ENCODE results near the gene PRDM11.
A peak's percentile ranks its signal among the peaks of the same experiment; 100 is the strongest.

PRDM11 gene

DNA sequence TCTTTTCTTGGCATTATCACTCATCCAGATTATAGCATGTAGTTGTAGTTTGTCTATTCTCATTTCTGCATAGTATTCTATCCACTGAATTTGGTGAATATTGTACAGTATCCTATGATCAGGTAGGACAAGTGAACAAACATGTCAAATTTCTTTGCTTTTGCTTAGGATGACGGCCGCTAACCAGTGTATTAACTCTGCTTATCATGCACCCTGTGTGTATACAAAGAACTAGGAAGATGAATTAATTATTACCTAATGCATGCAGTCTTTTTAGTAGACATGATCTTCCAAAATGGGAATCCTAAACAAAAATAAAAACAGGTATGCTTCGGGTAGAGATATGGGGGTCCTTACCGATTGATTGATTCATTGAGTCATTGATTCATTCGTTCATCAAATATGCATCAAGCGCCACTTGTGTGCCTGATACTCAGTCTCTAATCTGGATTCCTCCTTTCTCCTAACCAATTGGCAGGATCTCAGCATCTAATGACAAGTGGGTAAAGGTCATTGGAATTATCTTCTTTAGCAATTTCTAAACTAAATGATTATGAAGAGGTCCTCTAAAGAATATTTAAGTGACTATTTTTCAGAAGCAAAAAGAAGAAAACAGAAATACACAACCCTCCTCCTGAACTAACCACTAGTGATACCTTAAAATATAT lies 27.9 kb downstream of the PRDM11 start:
- DNase-seq (ENCODE audit: low read depth), result no peak

GRCh38 chr11:45174963-45175362 lies 28.5 kb downstream of the PRDM11 start:
- no peak for DNase-seq (ENCODE audit: low read depth)

DNA sequence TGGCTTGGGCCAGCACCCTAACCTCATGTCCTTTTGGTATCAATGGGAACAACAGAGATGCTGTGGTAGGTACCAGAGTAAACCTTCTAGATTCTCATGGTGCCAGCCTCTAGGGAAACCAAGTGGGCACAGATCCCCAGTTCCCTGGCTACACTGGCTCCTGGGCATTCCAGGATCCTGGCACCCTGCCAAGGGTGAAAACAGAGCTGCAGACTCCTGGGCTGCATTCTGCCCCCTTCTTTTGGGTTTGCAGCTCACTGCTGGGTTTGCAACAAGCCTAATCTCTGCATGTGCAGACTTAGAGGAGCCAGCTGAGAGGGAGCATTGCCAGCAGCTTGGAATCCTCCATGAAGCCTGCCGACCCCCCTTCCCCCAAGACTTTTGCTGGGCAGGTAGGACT lies 30.6 kb downstream of the PRDM11 start:
- no peak for DNase-seq (ENCODE audit: low read depth)

DNA sequence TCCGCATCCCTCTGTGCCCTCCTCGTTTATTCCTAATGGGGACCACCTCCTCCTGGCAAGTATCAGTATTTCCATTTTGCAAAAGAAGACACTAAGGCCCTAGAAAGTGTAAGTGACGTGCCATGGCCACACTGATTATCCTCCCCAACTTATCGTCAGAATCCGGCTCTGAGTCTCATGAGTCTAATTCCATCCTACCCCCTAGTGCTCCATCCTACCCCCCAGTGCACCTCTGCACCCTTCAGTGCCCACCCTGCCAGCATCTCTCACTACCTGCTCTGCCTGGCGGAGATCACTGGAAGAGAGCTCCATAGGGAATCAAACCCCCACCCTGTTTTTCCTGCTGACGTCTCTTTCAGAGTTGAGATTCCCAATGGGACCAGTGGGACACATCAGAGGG lies 31.8 kb downstream of the PRDM11 start:
- no peak for DNase-seq (ENCODE audit: low read depth)

DNA sequence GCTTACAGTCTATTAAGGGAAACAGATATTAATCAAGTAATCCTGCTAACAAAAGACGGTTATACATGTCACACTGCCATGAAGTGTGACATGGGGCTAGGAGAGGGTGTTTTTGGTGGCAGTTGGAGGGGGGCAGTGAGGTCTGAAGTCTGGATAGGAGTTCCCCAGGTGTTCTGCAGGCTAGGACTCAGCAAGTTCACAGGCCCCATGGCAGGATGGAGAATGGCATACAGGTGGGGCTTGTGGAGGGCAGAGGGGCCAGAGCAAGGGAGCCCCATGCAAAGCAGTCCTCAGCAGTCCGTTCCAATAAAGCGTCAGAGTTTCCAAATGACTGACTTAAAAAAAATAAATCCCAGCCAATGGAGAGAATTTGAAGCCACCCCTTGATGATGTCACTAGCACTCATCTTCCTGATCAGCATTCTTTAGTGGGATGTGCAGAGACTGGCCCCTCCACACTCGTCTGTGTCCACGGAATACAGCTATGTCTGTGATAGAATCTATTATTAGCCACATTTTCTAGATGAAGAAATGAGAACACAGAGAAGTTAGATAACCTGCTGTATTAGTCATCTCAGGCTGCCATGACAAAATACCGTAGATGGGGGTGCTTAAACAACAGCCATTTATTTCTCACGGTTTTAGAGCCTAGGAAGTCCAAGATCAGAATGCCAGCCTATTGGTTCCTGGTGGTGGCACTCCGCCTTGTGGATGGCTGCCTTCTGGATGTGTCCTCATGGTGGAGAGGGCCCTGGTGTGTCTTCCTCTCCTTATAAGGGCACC lies 32.6 kb downstream of the PRDM11 start:
- DNase-seq (ENCODE audit: low read depth), result no peak

- no peak for DNase-seq (ENCODE audit: low read depth)
Measured at GRCh38 chr11:45179686-45180178, 33.3 kb downstream of the PRDM11 start.

DNA sequence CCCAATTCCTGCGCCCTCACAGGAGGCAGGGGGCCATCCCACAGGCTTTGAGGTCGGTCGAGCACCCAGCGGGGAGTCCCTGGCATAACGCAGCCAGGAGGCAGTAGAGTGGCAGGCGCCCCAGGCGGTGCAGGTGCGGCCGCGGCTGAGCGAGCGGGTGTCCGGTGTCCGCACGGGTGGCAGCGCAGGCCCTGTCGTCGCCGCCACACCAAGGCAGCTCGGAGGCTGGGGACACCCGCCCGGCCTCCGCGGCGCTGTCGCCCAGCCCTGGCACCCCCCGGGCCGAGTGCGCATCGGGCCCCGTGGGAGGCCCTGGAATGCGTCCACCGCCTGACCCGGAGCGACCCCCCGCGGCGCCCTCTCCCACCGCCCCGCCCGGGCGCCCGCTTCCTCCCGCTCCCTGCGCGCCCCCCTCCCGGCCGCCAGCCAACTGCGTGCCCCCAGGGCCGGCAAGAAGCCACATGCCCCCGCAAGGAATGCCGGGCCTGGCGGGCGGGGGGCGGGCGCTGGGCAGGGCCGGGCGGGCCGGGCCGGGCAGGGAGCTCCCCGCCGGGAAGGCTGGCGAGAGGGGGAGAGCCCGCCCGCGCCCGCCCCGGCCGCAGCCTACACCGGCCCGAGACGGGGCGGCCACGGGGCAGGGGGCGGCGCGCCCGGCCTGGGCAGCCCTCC lies 33.9 kb downstream of the PRDM11 start:
- DNase-seq (ENCODE audit: low read depth), result no peak

GRCh38 chr11:45180848-45181192 lies 34.4 kb downstream of the PRDM11 start:
- DNase-seq (ENCODE audit: low read depth), result peak; percentile 43

GRCh38 chr11:45181193-45181888 lies 34.9 kb downstream of the PRDM11 start:
- no peak for DNase-seq (ENCODE audit: low read depth)

GRCh38 chr11:45181889-45182550 lies 35.6 kb downstream of the PRDM11 start:
- no peak for DNase-seq (ENCODE audit: low read depth)

DNA sequence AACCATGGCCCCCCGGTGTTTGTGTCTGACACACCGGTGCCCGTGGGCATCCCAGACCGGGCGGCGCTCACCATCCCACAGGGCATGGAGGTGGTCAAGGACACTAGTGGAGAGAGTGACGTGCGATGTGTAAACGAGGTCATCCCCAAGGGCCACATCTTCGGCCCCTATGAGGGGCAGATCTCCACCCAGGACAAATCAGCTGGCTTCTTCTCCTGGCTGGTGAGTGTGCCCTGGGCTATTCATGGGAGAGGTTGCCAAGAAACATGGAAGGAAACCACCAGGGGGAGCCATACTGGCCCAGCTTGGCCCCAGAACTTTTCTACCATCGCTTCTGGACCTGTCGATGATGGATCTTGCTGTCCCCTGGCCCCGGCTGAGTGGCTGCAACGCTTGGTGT lies 36.5 kb downstream of the PRDM11 start:
- DNase-seq (ENCODE audit: low read depth), result no peak

- DNase-seq (ENCODE audit: low read depth), result no peak
Measured at GRCh38 chr11:45184640-45185039, 38.2 kb downstream of the PRDM11 start.

DNA sequence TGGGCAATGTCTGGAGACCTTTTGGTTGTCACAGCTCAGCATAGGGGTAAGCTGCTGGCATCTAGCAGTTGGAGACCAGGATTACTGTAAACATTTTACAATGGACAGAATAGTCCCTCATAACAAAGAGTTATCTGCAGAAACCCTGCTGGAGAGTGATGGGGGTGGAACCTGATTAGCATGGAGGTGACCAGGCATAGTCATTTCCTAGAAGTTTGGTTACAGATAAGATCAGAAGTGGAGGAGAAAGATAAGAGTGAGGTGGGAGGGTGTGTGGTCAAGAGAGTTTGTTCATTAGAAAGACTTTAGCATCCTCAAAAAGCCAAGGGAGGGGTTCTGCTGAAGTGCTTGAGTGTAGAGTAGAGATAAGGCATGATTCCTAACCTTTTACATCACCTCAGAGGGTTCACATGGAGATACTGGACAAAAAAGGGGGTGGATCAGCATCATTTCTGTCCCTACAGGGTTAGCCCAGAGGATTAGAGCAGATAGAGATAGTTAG lies 38.8 kb downstream of the PRDM11 start:
- no peak for DNase-seq (ENCODE audit: low read depth)

- DNase-seq (ENCODE audit: low read depth), result no peak
Measured at GRCh38 chr11:45187375-45187774, 40.9 kb downstream of the PRDM11 start.

DNA sequence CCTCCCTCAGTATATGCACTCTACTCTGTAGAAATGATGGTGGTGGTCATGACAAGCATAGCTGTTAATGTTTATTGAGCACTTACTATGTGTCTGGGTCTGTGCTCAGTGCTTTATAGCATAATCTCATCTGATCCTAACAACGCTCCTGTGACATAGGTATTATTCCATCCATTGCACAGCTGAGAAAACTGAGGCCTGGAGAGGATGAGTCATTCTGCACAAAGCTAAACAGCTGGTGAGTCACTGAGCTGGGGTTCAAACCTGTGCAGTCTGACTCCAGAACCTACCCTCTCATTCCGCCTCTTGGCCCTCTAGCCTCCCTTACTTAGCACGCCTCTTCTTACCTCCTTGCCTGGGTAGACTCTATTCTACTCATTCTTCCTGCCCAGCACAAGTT lies 41.7 kb downstream of the PRDM11 start:
- DNase-seq (ENCODE audit: low read depth), result no peak

DNA sequence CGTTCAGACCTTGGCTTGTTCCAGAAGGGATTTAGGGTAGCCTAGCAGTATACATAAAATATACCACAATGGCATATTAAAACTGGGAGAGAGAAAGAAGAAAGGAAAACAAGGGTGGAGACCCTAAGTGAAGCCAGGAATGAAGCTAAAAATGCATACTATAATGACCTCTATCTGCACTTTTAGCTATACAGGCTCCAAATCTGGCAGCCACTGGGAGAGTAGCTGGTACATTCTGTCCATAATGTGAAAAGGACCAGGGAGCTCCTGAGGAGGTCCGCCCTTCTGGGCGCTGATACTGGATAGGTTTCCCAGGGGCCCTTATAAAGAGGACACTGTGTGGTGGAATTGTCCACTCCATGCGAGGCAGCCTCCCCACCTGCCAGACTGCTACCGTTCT lies 42.8 kb downstream of the PRDM11 start:
- DNase-seq (ENCODE audit: low read depth), result no peak

DNA sequence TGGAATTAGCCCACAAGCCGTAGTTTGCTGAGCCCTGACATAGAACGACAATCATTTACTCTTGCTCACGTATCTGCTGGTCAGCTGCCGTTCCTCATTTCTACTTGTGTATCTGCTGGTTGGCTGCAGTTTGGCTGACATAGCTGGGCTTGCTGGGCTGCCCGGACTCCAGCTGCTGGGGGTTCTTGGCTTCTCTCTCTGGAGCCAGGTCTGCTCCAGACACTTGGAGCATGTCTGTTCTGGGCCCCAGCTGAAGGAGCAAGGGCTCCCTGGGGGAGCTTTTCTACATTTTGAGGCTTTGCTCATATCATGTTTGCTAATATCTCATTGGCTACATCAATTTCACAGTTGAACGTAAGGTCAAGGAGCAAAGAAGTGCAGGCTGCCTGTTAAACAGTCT lies 47.3 kb downstream of the PRDM11 start:
- DNase-seq (ENCODE audit: low read depth), result no peak

DNA sequence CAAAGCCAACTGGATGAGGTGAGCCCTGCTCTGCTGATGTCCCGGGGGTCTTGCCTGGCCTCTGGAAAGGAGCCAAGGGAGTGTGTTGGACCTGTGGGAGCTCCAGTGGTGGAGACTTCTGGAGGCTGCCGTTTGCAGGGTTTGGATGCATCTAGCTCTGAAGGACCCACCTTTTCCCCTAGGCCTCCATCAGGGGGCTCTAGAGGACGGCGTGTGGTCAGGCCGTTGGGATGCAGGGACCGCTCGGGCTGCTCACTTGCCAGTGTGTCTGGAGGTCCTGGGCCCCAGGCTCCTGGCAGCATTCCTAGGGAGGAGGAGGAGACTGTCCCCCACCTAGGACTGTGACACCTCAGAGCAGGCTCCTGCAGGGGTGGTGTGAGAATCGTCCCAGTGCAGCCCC lies 58.3 kb downstream of the PRDM11 start:
- no peak for DNase-seq (ENCODE audit: low read depth)

DNA sequence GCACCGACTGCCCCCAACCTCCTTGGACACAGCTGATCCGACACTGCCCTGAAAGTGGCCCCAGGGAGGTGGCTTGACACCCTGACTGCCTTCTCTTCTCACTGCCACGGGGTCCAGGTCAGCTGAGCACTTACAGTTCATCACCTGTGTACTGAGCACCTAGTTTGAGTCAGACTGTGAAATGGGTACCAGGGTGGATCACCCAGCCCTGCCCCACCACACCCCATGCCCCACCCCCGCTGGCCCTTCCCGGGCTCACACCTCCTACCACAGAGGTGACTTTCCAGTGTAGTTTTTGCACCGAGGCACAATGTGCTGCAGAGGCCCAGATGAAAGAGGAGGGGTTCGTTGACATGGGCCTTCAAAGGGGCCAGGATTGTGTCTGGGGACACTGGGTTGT lies 59.5 kb downstream of the PRDM11 start:
- no peak for DNase-seq (ENCODE audit: low read depth)

DNA sequence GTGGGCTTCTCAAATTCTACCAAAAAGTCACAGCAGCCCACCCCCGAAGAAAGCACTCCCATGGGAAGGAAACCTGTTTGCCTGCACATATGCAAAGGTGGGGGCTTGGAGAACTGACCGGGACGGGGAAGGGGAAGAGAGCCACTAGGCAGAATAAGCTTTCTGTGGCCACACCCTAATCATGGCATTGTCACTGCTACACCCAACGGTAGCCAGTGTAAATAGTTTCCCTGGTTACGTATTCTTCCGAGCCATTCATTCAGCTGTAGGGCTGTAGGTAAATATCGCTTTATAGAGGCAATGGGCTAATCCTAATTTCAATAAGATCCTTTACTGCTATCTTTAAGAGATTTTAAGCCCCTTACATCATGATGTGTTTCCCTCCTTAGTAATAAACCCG lies 61.7 kb downstream of the PRDM11 start:
- no peak for DNase-seq (ENCODE audit: low read depth)

- no peak for DNase-seq (ENCODE audit: low read depth)
Measured at GRCh38 chr11:45209000-45209879, 62.8 kb downstream of the PRDM11 start.

Data from HS-27A (cell line).